ENCODE data around the gene ZNF536.

Gene ZNF536

DNA sequence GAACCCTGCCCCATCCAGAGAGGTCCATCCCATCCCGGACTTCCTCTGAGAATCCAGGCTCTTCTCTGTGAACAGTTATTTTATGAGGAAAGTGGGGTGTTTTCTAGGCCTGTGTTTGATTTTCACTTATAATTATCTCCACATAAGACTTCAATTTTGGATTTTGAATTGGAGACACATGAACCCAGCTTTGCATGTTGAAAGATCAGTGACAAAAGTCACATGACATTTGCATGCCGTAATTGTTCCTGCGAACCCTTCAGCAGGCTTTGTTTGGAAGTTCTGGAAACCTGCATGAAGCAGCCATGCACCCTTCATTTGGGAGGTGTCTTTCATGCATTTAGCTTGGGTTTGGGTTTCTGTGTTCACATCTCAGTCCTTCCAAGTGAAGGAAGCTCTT, 44.9 kb upstream of the ZNF536 start:
- TF ChIP-seq, protein P1, sequence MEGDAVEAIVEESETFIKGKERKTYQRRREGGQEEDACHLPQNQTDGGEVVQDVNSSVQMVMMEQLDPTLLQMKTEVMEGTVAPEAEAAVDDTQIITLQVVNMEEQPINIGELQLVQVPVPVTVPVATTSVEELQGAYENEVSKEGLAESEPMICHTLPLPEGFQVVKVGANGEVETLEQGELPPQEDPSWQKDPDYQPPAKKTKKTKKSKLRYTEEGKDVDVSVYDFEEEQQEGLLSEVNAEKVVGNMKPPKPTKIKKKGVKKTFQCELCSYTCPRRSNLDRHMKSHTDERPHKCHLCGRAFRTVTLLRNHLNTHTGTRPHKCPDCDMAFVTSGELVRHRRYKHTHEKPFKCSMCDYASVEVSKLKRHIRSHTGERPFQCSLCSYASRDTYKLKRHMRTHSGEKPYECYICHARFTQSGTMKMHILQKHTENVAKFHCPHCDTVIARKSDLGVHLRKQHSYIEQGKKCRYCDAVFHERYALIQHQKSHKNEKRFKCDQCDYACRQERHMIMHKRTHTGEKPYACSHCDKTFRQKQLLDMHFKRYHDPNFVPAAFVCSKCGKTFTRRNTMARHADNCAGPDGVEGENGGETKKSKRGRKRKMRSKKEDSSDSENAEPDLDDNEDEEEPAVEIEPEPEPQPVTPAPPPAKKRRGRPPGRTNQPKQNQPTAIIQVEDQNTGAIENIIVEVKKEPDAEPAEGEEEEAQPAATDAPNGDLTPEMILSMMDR (IDR thresholded peaks at IDR 0.05; ENCODE audit: insufficient read depth, missing control alignments): no peak
- DNase-seq (ENCODE audit: insufficient read length, low spot score) (no peak), FAIRE-seq (no peak)

DNA sequence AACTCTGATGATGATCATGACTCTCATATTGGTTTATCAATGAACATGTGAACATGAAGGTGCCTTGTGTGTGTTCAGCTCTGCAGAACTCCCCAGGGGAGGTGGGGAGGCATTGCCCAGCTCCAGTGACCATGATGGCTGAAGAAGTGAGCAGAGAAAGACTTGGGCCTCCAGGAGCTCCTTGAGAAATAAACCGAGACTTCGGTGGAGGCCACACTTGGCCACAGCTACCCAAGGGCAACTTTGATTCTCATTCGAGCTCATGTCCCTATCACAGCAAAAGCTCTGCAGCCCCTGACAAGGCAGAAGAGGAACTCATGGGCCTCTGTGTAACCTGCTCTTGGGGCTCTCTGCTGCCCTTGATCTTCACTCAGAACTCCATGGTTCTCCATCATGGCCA, 44.1 kb upstream of the ZNF536 start:
- DNase-seq (ENCODE audit: insufficient read length, low spot score) (no peak), FAIRE-seq (no peak)
- TF ChIP-seq, protein P1 (IDR thresholded peaks at IDR 0.05; ENCODE audit: insufficient read depth, missing control alignments): no peak

- DNase-seq (ENCODE audit: insufficient read length, low spot score) (no peak), FAIRE-seq (no peak)
- TF ChIP-seq, protein P1 (IDR thresholded peaks at IDR 0.05; ENCODE audit: insufficient read depth, missing control alignments): no peak
Observed at GRCh38 chr19:30330266-30330665, 41.9 kb upstream of the ZNF536 start.

DNA sequence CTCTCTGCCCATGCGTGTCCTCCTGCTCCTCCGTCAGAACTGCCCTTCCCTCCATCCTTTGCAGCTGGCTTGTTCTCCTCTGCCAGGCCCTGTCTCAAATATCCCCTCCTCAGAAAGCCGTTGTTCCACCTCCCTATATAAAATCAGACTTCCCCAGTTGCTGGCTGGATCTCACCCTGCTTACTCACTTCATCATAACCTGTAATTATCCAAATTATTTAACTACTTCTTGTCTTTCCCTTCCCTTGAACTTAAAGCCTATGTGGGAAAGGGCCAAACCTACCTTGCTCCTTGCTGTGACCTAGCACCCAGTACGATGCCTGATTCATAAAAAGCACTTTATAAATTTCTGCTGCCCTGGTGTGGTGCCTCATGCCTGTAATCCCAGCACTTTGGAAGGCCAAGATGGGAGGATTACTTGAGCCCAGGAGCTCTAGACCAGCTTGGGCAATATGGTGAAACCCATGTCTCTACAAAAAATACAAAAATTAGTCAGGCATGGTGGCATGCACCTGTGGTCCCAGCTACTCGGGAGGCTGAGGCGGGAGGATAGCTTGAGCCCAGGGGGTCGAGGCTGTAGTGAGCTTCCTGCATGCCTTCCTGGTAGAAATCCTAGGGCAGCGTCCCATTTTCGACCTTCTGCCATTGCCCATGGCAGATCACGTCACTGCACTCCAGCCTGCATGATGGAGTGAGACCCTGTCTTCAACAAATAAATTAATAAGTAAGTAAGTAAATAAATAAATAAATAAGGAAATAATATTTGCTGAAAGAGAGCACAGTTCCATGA, 39.5 kb upstream of the ZNF536 start:
- FAIRE-seq (no peak), DNase-seq (ENCODE audit: insufficient read length, low spot score) (no peak)
- TF ChIP-seq, protein P1 (IDR thresholded peaks at IDR 0.05; ENCODE audit: insufficient read depth, missing control alignments): no peak

DNA sequence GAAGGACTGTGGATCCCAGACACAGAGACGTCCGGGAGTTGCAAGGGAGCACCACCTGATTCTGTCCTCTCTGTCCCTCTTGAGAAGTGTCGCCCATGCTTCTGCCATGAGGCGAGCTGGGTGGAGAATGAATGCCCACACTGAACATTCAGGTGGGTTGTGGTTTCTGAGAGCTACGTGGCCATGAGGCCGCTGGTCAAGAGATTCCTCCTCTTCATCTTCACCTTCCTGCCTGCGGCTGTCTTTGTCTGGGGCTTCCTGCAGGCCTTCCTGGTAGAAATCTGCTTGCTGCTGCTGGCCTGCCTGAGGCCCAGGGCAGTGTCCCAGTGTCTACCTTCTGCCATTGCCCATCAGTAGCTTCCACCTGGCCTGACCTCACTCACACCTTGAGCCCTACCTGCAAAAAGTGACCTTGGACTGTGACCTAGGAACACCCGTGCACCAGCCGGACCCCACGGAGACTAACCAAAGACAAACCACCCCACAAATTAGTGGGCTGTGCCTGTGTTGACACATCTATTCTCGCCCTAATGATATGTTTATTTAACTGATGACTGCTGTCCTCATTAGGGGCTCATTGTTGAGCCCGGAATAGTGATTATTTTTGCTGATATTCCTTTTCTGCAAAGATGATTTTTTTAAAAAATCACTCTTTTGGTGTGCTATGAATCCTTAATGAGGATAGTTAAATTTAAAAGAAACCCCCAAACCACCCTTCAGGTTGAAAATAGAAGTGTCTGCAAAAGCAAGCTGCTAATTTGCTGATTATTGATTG, 38.7 kb upstream of the ZNF536 start:
- FAIRE-seq (no peak), DNase-seq (ENCODE audit: insufficient read length, low spot score) (no peak)
- TF ChIP-seq, protein P1 (IDR thresholded peaks at IDR 0.05; ENCODE audit: insufficient read depth, missing control alignments): no peak

DNA sequence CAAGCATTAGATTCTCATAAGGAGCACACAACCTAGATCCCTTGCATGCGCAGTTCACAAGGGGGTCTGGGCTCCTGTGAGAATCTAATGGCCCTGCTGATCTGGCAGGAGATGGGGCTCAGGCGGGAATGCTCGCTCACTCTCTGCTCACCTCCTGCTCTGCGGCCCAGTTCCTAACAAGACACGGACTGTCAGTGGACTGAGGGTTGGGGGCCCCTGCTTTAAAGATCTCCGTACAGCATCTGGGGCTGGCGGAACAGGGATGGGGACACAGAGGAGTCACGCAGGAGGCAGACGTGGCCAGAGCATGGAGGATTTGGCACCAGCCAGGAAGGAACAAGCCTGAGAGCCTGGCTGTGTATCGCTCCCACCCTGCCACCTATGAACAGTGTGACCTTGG, 37.3 kb upstream of the ZNF536 start:
- FAIRE-seq (no peak), DNase-seq (ENCODE audit: insufficient read length, low spot score) (no peak)
- TF ChIP-seq, protein P1 (IDR thresholded peaks at IDR 0.05; ENCODE audit: insufficient read depth, missing control alignments): no peak

Measured in D721Med (cell line).